Activated CD8-positive, alpha-beta T cell treated with anti-CD3 and anti-CD28 coated beads for 36 hours (primary cell): ENCODE data around the gene VPS13C. TPM values are rescaled to one million over a fixed set of nuclear protein-coding genes. Genes with fewer than 3 reads are reported as not detected.

Experiments used
- ATAC-seq: fragments of 200-7000 bp; cut with Tn5 transposase; one replicate; pipeline ENCODE4 v1.10.0; 2021; ENCODE audit warnings: mild to moderate bottlenecking, moderate library complexity
- CTCF ChIA-PET: fragments of 350-600 bp; sonication (Branson Sonifier 250); formaldehyde crosslinking; loops from one replicate; lab custom pipeline; 2021; ENCODE audit warnings: antibody characterized with exemption; lab: Charles Lee
- POLR2A ChIA-PET: fragments of 350-600 bp; sonication (Branson Sonifier 250); formaldehyde crosslinking; loops from one replicate; lab custom pipeline; 2021; ENCODE audit warnings: antibody characterized with exemption; lab: Charles Lee
- DNase-seq: peaks from one replicate; pipeline ENCODE4 v3.0.0-alpha.2; 2020
- H3K27ac Mint-ChIP-seq: one replicate; pipeline ENCODE4 v1.8.0; 2021; ENCODE audit warnings: mild to moderate bottlenecking, mixed read lengths
- H3K27me3 Mint-ChIP-seq: one replicate; pipeline ENCODE4 v1.8.0; 2021; ENCODE audit warnings: mixed read lengths
- H3K36me3 Mint-ChIP-seq: one replicate; pipeline ENCODE4 v1.8.0; 2021; ENCODE audit warnings: low read depth, mixed read lengths
- H3K4me1 Mint-ChIP-seq: one replicate; pipeline ENCODE4 v1.8.0; 2021; ENCODE audit warnings: low read depth, mixed read lengths
- H3K4me3 Mint-ChIP-seq: one replicate; pipeline ENCODE4 v1.8.0; 2021; ENCODE audit warnings: mild to moderate bottlenecking, moderate library complexity, mixed read lengths
- H3K9me3 Mint-ChIP-seq: one replicate; pipeline ENCODE4 v1.8.0; 2021; ENCODE audit warnings: mixed read lengths
- intact Hi-C: fragments of 100-400 bp; cut with micrococcal nuclease; formaldehyde crosslinking; loops from one replicate; pipeline ENCODE4 v1.10.0; 2022
- total RNA-seq, 2 experiments: library from RNA; stranded (reverse); gene quantifications; one replicate each; pipeline ENCODE4 v1.2.3, GENCODE V29; 2021
- TF ChIP-seq, protein P1 (sequence below): fragments of 200-600 bp; IDR thresholded peaks from one replicate; pipeline ENCODE4 v1.8.0; 2022; ENCODE audit warnings: antibody characterized with exemption, mild to moderate bottlenecking

VPS13C gene
- total RNA-seq, 2 experiments from 2014 or later: 41.4 to 45.9 TPM

DNA sequence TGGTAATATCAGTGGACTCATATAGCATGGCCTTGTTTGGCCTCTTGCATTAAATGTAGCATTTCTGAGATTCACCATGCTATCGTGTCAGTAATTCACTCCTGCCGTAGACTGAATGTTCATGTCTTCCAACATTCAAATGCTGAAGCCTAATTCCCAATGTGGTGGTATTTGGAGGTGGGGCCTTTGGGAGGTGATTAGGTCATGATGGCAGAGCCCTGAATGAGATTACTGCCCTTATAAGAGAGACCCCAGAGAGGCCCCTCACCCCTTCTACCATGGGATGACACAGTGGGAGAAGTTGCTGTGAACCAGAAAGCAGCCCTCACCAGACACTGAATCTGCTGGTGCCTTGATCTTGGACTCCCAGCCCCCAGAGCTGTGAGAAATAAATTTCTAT, 241.4 kb downstream of the VPS13C start:
- TF ChIP-seq, protein P1, sequence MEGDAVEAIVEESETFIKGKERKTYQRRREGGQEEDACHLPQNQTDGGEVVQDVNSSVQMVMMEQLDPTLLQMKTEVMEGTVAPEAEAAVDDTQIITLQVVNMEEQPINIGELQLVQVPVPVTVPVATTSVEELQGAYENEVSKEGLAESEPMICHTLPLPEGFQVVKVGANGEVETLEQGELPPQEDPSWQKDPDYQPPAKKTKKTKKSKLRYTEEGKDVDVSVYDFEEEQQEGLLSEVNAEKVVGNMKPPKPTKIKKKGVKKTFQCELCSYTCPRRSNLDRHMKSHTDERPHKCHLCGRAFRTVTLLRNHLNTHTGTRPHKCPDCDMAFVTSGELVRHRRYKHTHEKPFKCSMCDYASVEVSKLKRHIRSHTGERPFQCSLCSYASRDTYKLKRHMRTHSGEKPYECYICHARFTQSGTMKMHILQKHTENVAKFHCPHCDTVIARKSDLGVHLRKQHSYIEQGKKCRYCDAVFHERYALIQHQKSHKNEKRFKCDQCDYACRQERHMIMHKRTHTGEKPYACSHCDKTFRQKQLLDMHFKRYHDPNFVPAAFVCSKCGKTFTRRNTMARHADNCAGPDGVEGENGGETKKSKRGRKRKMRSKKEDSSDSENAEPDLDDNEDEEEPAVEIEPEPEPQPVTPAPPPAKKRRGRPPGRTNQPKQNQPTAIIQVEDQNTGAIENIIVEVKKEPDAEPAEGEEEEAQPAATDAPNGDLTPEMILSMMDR: no peak
- no peak overlapping the region for H3K27ac Mint-ChIP-seq
- H3K4me1 Mint-ChIP-seq: no peaks in the 10 kb centered on the region
- DNase-seq (no peak), ATAC-seq (no peak)
- no peaks in the 10 kb centered on the region for H3K36me3 Mint-ChIP-seq
- H3K9me3 Mint-ChIP-seq: no peaks in the 10 kb centered on the region
- H3K4me3 Mint-ChIP-seq: no peak overlapping the region
- peaks cover 4% of the 10 kb centered on the region for H3K27me3 Mint-ChIP-seq
- POLR2A ChIA-PET: no interaction called here
- CTCF ChIA-PET: interaction anchor here (2.5 kb wide), 1 partner anchor 16 kb away, joined by 13 read pairs; no protein-coding TSS in a partner anchor
- intact Hi-C loops: no loop called here

DNA sequence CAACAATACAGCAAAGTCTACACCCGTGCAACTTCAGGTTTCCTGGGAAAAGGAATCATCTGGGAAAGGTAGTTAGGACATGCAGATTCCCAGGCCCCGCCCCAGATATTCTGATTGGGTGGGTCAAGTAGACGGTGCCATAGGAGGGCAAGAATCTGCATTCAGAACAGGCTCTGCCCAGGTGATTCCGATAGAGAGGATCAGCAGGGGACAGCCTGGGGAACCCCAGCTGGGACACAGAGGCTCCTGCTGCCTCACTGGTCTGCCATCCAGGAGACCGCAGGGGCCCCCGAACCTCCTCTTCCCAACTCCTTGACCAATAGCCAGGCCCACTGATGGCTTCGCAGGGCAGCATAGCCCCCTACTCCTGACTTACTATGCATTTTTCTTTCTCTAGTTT, 243.4 kb downstream of the VPS13C start:
- ATAC-seq (no peak), DNase-seq (no peak)
- Mint-ChIP-seq H3K27me3 (peaks cover 4% of the 10 kb centered on the region), H3K36me3 (no peaks in the 10 kb centered on the region), H3K27ac (no peak overlapping the region), H3K4me3 (no peak overlapping the region), H3K4me1 (no peaks in the 10 kb centered on the region), H3K9me3 (no peaks in the 10 kb centered on the region)
- ChIA-PET CTCF (interaction anchor here (1.8 kb wide), 1 partner anchor 18 kb away, joined by 5 read pairs; no protein-coding TSS in a partner anchor), POLR2A (no interaction called here)
- intact Hi-C loops: no loop called here
- TF ChIP-seq, protein P1: no peak

DNA sequence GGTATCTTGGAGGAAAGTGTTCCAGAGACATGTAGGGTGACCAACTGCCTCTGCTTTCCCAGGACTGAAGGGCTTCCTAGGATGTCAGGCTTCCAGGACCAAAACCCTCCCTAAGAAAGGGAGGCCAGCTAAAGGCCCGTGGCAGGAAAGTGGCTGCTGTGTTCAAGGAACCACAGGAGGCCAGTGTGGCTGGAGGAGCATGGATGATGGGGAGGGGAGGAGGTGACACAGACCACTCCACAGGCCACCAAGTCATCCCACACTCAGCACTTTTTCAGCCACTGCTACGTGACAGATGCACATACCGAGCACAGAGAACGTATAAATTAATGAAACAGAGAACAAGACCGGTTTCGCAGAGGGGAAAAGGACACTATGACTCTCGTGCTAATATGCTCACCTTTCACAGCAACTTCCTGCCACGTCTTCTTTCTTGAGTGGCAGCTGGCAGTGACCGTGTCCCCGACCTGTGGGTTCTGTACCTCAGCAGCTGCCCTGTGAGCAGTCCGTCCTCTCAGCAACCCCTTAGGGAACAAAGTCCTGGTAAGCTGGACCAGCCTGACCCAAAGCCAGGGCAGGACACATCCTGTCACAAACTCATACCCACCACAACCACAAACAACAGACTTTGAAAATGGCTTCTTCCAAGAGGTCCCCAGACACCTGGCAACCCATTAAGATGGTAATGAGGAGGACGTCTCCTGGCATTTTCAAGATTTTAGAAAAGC, 244.7 kb downstream of the VPS13C start:
- DNase-seq (no peak), ATAC-seq (no peak)
- TF ChIP-seq, protein P1: no peak
- intact Hi-C loops: no loop called here
- no peak overlapping the region for H3K4me3 Mint-ChIP-seq
- POLR2A ChIA-PET: no interaction called here
- CTCF ChIA-PET: interaction anchor here (1.4 kb wide), 1 partner anchor 19 kb away, joined by 5 read pairs; no protein-coding TSS in a partner anchor
- no peaks in the 10 kb centered on the region for H3K4me1 Mint-ChIP-seq
- no peaks in the 10 kb centered on the region for H3K9me3 Mint-ChIP-seq
- H3K27me3 Mint-ChIP-seq: no peaks in the 10 kb centered on the region
- no peaks in the 10 kb centered on the region for H3K36me3 Mint-ChIP-seq
- H3K27ac Mint-ChIP-seq: no peak overlapping the region

DNA sequence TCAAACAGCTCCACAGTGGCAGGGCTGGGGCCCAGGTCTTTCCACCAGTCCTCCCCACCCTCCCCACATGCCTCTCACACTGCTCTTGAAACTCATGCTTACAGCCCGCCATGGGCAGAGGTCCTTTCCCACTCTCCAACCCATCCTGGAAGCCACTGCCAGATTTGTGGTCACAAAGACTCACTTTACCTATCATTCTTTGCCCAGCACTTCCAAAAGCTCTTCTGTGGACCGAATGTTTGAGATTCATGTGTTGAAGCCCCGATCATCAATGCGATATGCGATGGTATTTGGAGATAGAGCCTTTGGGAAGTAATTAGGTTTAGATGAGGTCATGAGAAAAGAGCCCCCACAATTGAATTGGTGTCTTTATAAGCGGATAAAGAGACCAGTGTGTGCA, 247.8 kb downstream of the VPS13C start:
- ATAC-seq (no peak), DNase-seq (no peak)
- no peak overlapping the region for H3K4me3 Mint-ChIP-seq
- POLR2A ChIA-PET: no interaction called here
- CTCF ChIA-PET: interaction anchor here (1.9 kb wide), 1 partner anchor 21 kb away, joined by 12 read pairs; no protein-coding TSS in a partner anchor
- H3K27me3 Mint-ChIP-seq: peaks cover 5% of the 10 kb centered on the region
- H3K9me3 Mint-ChIP-seq: no peaks in the 10 kb centered on the region
- H3K27ac Mint-ChIP-seq: no peak overlapping the region
- H3K36me3 Mint-ChIP-seq: no peaks in the 10 kb centered on the region
- TF ChIP-seq, protein P1: no peak
- intact Hi-C loops: no loop called here
- no peaks in the 10 kb centered on the region for H3K4me1 Mint-ChIP-seq

DNA sequence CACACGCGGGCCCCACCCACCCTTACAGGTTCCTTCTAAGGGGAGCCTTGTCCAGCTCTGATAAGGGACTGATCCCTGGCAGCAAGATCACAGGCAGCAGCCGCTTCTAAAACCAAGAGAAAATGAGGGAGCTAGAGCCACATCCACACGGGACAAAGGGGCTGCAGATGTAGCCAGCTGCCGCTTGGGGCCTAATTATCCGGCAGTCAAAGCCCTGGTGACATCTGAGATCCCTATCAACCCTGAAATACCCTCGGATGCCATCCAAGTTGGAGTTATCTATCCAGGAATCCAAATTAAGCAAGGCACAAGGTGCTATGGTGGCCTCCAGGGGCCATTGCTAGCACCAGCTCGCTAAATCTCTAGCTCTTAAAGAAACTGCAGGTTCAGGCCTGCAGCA, 248.3 kb downstream of the VPS13C start:
- Mint-ChIP-seq H3K4me1 (no peaks in the 10 kb centered on the region), H3K27ac (no peak overlapping the region), H3K9me3 (no peaks in the 10 kb centered on the region), H3K36me3 (no peaks in the 10 kb centered on the region), H3K27me3 (peaks cover 5% of the 10 kb centered on the region), H3K4me3 (no peak overlapping the region)
- ChIA-PET POLR2A (no interaction called here), CTCF (interaction anchor here (1.9 kb wide), 1 partner anchor 22 kb away, joined by 12 read pairs; no protein-coding TSS in a partner anchor)
- no peak for ATAC-seq
- TF ChIP-seq, protein P1: no peak
- no peak for DNase-seq
- intact Hi-C loops: no loop called here
